Measurements from ENCODE around the gene PROB1. TPM values are rescaled to one million over a fixed set of nuclear protein-coding genes. Genes with fewer than 3 reads are reported as not detected.
"Not testable (repeated sequence)": the region's sequence is repeated elsewhere in the genome, so short reads cannot be mapped to it uniquely, and the experiment has no call there.

The PROB1 gene
- total RNA-seq, 1 donor from 2014 or later: 2.1 TPM

DNA sequence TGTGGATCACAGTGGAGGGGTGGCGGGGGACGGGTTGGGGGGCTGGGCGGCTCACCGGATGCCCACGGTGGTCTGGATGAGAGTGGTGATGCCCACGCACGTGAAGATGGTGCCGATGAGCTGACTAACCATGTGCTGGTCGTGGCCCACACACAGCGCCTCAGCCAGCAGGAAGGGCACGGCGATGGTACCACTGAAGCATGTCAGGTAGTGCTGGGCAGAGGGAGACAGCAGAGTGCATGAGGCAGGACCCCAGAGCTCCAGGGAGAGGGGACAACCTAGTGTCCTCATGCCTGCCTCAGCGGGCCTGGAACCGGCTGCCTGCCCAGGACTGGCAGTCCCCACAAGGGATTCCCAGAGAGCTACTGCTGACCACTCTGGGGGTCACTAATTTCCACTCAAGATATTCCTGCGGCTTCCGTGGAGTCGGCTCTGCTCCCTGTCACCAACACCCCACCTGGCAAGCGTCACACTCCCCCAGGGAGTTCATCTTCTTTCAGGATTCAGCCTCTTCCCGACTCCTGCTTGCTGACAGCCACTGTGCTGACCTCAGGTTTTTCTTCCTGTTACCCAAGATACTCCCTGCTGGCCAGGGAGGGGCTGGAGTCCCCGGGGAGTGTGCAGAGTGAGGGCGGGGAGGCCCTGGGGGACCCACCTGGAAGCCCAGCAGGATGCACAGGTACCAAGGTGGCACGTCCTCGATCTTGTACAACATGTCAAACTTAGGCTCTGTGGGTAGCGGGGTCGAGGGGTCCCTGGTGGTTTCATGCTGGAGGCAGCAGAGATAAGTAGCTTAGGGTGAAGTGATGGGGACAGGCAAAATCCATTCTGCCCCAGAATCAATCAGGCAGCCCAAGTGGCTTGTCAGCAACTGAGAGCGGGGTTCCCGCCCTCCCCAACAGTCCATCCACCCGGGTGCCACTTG is 12.8 kb downstream of the PROB1 start:
- DNase-seq (ENCODE audit: low spot score): no peak

DNA sequence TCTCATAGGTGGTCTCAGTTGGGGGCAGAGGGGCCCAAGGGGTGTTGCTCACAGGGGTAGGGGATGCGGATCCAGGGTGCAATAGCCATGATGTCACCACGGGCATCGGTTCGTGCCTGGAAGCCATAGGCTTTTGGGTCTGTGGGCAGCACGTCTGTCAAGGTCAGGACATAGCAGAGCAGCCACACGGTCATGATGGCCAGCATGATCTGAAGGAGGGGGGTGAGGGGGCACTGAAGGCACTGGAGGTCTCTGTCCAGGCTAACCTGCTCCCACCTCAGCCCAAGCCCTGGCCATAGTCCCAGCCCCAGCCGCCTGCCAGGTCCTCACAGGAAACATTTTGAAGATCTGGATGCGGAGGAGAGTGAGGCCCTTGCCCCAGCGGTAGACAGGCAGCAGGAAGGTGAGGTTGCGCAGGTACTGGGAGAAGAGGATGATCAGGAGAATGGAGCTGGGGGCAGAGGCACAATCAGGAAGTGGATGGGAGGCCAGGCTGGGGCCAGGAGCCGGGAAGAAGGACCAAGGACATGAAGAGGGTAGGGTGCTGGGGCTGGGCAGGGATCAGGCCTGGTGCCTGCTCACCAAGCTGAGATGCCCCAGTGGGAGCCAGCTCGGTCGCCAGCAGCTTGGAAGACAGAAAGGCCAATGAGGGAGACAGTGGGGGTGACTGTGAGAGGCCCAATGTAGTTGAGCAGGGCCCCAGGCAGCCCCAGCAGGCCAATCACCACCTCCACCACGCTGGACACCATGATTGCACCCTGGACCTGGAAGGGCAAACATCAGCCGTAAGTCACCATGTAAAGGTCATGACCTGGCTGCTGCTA is 15.1 kb downstream of the PROB1 start:
- DNase-seq (ENCODE audit: low spot score): no peak

DNA sequence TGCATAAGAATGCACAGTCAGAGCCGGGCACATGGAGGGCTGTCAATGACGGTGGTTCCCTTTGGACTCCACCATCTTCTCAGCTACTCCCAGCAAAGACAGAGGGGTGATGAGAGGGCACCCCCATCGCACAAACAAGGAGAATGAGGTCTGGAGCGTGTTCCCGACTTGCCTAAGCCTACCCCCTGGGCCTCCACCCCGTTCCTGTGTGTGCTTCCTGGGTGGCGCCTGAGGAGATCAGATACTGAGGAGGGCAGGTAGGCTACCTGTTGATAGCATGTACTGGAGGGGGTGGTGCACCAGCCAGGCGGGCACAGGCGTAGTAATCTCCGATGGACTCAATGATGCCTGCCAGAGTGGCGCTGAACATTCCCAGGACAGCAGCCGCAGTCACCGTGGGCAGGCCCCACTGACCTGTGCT is 16.0 kb downstream of the PROB1 start:
- DNase-seq (ENCODE audit: low spot score): peak; percentile 72

DNA sequence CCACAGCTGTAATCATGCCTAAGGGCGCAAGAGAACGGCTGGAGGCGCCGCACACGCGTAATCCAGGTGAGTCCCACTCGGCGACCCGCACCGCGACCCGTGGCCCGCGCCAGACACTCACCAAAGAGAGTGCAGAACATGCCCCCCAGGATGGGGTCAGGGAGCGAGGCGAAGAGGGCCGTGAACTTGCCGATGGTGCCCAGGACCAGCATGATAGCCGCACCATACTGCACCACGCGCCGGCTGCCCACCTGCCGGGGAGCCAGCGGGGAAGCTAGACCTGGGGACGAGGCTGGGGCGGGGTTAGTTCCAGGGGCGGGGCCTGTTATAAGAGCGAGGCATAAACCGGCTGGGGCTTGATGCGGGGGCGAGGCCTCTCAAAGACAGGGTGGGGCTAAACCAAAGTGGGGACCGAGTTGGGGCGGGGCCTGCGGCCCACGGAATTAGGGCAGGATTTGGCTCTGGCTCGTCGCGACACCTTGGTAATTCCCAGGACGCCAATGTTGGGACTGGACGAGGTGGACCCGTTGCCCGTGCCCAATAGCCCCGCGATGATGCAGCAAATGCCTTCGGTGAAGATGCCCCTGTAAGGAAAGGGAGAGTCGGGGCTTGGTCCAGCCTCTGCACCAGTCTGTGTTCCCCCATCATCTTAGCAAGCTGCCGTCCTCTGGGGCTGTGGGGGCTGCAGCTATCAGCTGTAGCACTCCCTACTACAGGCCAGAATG is 16.6 kb downstream of the PROB1 start:
- peak; percentile 85 for DNase-seq (ENCODE audit: low spot score)

DNA sequence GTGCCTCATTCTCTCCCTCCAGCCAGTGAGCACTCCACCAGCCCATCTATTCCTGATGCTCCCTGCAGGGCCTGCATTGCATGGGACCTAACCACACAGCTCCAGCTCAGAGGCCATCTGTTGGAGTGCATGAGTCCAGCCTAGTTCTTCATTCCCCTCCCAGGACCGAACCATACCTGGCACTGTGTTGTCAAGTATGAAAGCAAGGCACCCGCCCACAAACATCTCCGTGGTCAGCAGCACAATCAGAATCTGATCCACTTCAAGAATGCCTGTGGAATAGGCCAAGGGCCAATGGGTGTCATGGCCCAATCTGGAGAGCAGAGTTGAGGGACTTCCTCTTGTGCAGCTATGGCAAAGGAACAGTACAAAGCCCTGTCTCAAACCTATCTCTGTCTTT is 17.7 kb downstream of the PROB1 start:
- peak; percentile 60 for DNase-seq (ENCODE audit: low spot score)

DNA sequence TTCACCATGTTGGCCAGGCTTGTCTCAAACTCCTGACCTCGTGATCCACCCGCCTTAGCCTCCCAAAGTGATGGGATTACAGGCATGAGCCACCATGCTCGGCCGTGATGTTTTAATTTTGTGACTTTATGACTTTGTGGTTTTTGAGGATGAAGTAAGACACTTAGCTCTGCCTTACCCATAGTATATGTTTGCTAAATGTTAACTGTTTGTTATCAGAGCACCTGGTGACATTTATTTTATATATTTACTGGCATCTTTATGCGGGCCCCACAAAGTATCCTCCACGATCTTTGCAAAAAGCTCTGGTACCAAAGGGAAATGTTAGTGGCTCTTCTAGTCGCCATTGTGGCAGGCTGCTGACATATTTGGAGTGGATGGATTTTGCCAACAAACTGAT is 18.5 kb downstream of the PROB1 start:
- peak; percentile 20 for DNase-seq (ENCODE audit: low spot score)

DNA sequence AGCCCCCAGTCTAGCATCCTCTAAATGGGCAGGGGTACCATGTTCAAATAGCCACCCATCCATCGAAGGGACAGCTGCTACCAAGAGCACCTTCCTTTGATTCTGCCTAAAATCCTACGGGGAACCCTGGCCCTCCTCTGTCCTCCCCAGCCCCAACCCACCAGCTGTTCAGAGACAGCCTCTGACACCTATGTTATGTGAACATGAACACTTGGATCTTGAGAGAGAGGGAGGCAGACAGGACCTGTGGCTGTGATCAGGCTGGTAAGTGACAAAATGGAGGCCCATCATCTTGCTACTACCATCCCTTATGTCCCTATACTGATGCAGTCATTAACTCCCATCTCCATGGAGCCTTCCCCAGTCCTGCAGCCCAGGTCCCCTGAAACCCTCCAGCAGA is 20.0 kb downstream of the PROB1 start:
- DNase-seq (ENCODE audit: low spot score): peak; percentile 30

DNA sequence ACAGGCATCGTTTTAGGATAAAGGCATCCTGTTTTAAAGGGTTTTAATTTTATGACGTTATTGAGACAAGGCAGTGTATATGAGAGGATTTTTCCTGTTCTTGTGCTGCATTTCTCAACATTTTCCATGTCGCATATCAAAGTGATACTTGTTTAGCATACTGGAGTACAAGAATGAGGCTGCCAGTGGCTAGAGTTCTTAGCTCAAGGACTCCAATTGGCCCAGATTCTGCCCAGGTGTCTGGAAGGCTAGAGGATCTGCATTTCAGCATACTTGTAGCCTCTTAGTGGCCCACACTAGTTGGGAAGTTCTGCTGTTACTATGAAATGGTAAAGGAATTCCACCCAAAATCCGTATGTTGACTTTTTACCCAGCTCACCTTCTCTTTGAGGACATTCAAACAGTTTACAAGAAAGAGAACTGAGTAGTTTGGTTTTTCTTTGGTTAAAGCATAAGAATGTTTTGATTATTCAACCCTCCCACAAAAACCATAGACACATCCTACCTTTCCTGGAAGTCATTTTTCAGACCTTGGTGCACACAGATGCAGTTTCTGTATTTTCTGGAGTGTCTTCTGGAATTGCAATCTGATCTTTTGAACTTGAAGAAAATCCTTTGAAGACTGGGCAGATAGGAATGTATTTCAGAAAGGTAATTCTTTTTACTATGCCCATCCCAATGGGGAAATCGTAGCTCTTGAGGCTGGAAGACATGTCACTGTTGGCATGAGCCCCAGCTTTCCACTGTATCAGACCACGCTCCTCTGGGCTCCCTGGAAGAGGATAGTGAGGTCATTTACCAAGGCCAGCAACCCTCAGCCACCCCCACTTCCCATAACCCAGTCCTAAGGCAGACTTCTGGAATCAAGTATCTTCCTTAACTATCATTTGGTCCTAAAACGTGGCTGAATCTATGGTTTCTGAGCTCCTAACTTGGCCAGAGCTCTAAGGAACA is 23.1 kb downstream of the PROB1 start:
- peak; percentile 57 for DNase-seq (ENCODE audit: low spot score)

DNA sequence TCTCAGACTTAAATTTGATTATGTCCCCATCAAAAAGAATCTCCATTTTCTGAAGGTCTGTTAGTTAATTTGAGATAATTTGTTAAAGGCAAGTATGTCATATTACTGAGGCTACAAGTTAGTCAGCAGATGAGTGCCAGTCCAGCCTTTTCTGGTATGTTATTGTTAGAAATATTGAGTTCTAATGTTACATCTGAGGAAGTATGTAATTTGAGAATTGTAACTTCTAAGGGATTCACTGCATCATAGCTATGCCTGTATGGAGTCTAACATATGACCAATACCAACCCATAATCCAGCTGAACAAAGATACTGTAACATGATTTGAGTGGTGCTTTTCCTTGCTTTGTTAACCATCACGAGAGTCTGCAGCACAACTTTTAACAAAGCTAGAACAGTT is 25.7 kb downstream of the PROB1 start:
- DNase-seq (ENCODE audit: low spot score): no peak

DNA sequence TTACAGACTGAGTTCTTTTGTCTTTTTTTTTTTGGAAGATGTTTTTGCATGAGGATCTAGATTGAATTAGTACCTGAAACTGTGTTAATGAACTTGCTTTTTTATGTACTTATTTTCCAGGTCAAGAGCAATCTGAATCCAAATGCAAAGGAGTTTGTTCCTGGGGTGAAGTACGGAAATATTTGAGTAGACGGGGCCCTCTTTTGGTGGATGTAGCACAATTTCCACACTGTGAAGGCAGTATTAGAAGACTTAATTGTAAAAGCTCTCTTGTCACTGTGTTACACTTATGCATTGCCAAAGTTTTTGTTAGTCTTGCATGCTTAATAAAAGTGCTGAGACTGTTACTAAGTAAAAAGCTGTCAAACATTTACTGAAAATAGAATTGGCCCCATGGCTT is 26.3 kb downstream of the PROB1 start:
- no peak for DNase-seq (ENCODE audit: low spot score)

DNA sequence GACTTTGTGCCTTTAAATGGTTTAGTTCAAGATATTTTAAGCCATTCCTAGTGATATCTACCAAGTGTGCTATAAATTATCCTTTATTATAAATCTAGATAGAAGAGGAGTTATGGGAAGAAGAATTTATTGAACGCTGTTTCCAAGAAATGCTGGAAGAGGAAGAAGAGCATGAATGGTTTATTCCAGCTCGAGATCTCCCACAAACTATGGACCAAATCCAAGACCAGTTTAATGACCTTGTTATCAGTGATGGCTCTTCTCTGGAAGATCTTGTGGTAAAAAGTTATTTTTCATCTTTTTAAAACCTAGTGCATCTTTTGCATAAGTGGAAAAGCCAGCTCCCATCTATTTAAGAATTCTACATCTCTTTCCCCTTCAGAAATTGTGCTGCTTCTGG is 30.4 kb downstream of the PROB1 start:
- no peak for DNase-seq (ENCODE audit: low spot score)

DNA sequence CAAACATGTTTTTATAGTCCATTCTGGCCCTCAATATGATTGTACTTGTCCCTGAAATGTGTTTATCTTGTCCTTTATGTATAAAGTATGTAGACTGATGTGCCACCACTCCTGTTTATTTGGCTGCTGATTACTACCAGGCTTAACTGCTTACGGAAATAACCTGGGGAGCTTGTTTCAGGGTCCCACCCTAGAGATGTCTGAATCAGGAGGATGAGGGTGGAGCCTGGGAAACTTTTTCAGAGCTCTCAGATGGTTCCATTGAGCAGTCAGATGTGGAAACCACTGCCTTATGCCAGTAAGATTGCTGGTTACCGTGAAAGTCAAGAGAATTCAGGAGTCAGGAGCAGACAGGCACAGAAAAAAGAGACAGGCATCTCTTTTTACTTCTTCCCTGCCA is 31.0 kb downstream of the PROB1 start:
- DNase-seq (ENCODE audit: low spot score): no peak

DNA sequence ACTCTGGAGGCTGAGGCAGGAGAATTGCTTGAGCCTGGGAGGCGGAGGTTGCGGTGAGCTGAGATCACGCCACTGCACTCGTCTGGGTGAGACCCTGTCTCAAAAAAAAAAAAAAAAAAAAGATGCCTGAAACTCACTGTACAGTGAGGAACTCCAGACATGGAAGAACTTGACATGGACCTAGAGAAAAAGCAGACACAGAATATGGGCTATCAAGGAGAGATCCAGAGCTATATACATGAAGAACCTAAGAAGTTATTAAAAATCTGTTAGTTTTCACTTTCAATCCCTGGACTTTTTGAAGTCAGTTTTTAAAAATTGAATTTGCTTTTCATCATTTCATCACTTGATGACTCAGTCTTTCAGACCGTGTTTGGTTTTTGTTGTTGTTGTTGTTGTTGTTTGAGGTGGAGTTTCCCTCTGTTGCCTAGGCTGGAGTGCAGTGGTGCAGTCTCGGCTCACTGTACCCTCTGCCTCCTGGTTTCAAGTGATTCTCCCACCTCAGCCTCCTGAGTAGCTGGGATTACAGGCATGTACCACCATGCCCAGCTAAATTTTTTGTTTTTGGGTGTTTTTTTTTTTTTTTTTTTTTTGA is 33.0 kb downstream of the PROB1 start:
- DNase-seq (ENCODE audit: low spot score): no peak

DNA sequence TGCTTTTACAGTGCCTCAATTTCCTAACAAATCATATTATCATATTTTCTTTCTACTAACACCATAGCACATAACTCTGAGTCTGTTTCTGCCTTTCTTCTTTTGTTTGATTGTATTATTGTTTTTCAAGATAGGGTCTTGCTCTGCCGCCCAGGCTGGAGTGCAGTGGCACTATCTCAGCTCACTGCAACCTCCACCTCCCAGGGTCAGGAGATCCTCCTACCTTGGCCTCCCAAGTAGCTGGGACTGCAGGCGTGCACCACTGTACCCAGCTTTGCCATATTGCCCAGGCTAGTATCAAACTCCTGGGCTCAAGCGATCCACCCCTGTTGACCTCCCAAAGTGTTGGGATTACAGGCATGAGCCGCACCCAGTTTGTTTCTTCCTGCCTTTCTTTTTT is 34.5 kb downstream of the PROB1 start:
- peak; percentile 20 for DNase-seq (ENCODE audit: low spot score)

DNA sequence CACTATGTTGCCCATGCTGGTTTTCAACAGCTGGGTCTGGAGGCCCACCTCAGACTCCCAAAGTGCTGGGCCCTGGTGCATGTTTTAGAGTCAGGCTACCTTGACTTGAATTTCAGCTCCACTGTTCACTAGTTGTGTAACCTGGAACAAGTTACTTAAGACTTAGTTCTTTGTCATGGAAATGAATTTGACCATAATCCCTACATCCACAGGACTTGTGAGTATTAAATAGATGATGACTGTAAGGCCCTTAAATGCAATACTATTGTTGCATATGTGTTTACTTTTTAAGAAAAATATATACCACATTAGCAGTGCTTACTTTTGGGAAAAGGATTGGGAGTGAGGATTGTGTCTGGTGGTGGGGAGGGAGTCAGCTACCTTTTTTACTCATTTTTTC is 36.8 kb downstream of the PROB1 start:
- no peak for DNase-seq (ENCODE audit: low spot score)

DNA sequence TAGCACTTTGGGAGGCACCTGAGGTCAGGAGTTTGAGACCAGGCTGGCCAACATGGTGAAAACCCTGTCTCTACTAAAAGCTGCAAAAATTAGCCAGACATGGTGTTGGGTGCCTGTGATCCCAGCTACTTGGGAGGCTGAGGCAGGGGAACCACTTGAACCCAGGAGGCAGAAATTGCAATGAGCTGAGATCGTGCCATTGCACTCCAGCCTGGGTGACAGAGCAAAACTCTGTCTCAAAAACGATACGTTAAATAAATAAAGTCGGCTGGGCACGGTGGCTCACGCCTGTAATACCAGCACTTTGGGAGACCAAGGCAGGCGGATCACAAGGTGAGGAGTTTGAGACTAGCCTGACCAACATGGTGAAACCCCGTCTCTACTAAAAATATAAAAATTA is 39.0 kb downstream of the PROB1 start:
- peak; percentile 39 for DNase-seq (ENCODE audit: low spot score)

DNA sequence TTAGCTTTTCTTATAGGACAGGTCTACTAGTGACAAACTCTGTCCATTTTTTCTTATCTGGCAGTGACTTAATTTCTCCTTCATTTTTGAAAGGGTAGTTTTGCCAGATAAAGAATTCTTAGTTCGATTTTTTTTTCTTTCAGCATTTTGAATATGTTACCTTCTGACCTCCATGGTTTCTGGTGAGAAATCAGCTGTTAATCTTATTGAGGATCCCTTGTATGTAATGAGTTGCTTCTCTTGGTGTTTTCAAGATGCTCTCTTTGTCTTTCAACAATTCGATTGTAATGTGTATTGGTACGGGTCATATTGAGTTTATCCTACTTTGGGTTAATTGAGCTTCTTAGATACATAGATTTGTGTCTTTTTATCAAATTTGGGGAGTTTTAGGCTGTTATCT is 40.7 kb downstream of the PROB1 start:
- no peak for DNase-seq (ENCODE audit: low spot score)

DNA sequence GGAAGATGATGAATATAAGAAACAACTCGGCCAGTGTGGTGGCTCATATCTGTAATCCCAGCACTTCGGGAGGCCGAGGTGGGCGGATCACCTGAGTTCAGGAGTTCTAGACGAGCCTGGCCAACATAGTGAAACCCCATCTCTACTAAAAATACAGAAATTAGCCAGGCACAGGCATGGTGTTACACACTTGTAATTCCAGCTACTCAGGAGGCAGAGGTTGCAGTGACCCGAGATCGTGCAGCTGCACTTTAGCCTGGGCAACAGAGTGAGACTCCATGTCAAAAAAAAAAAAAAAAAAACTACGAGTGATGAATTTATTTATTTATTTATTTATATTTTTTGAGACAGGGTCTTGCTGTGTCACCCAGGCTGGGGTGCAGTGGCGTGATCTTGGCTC is 47.0 kb downstream of the PROB1 start:
- DNase-seq (ENCODE audit: low spot score): not testable (repeated sequence)

DNA sequence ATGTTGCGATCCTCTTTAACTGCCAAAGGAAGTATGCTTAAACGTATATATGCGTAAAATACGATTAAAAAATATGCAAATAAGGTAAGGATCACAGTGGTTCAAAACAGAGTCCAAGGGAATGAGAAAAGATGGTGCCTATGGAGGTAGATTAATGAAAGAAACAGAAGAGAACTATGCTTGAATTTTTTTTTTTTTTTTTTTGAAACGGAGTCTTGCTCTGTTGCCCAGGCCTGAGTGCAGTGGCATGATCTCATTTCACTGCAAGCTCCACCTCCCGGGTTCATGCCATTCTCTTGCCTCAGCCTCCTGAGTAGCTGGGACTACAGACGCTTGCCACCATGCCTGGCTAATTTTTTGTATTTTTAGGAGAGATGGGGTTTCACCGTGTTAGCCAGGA is 49.5 kb downstream of the PROB1 start:
- not testable (repeated sequence) for DNase-seq (ENCODE audit: low spot score)

DNA sequence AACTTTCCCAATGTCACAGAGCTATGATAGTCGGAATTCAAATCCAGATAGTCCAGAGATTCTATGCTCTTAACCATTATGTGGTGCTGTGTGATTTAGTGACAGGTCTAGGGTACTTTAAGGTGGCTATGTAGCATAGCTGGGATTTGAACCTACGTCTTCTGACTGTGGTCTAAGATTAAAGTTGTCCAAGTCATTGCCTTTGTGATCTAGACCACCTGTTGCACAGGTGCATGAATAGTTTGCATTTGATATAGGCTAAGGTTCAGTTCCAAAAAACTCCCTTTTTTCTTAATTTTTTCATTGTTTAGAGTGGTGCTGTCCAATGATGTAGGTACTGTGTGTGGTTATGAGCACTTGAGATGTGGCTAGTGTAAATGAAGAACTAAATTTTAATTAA is 50.7 kb downstream of the PROB1 start:
- DNase-seq (ENCODE audit: low spot score): no peak

Data from mesenteric fat pad (tissue), 1 donor.